ENCODE results near the gene ALK.

The ALK gene

DNA sequence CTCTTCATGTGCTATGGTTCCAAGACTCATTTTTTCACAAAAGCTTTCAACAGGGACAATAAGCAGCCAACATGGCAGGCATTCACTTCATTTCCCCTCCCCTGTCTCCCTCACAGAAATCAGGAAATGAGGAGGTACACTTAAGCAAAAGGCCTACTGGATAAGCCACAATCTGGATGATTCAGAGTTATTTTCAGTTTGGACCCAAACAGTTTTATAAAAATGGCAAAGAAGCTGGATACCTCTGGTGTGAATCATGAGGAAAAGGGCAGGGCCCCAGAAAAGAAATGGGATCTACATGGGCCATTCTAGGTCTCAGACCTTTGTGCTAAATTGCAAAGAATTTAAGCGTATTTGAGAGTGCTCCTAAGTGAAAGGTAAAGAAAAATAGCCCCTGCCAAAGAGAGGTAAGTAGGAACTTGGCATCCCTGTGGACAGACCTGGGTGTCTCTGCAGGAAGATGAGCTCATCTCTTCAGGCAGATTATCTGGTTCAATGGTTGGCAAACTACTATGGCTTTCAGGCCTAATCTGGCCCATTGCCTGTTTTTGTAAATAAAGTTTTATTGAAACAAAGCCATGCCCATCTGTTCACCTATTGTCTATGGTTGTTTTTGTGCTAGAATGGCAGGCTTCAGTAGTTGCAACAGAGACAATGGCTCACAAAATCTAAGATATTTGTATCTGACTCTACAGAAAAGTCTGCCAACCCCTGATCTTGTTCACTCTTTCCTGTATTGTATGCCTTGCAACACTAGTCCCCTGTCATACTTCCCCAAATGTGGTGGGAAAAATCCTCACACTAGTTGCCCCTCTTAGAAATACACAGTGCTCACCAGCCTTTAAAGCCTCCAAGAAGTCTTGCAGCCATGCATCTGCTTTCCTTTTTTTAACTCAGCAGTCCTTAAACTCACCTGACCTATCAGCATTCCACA lies 315.0 kb downstream of the ALK start:
- no peak overlapping the region for H3K4me3 ChIP-seq (ENCODE audit: low read depth, low read length)
- DNase-seq (ENCODE audit: low read depth) = no peak
- TF ChIP-seq, protein P1, sequence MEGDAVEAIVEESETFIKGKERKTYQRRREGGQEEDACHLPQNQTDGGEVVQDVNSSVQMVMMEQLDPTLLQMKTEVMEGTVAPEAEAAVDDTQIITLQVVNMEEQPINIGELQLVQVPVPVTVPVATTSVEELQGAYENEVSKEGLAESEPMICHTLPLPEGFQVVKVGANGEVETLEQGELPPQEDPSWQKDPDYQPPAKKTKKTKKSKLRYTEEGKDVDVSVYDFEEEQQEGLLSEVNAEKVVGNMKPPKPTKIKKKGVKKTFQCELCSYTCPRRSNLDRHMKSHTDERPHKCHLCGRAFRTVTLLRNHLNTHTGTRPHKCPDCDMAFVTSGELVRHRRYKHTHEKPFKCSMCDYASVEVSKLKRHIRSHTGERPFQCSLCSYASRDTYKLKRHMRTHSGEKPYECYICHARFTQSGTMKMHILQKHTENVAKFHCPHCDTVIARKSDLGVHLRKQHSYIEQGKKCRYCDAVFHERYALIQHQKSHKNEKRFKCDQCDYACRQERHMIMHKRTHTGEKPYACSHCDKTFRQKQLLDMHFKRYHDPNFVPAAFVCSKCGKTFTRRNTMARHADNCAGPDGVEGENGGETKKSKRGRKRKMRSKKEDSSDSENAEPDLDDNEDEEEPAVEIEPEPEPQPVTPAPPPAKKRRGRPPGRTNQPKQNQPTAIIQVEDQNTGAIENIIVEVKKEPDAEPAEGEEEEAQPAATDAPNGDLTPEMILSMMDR (IDR thresholded peaks at IDR 0.05; ENCODE audit: control insufficient read depth, extremely low read depth, insufficient read depth) = no peak

DNA sequence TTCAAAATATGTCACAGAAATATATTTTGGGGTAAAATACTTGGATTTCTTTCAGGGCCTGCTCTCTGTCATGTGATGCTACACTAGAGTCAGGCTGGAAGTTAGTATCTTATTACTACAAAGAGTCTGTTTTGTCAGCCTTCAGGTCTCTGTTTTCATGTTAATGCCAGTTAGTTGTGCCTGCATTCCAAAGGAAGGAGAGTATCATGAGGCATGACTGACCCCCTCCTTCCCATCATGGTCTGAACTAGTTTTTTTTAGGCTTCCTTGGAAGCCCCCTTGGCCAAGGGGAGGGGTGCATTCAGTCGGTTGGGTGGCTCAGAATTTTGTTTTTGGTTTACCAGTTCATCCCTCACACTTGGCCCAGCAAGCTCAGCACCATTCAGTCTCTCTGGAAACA lies 318.0 kb downstream of the ALK start:
- DNase-seq (ENCODE audit: low read depth) = no peak
- no peak overlapping the region for H3K4me3 ChIP-seq (ENCODE audit: low read depth, low read length)
- TF ChIP-seq, protein P1 (IDR thresholded peaks at IDR 0.05; ENCODE audit: control insufficient read depth, extremely low read depth, insufficient read depth) = no peak

DNA sequence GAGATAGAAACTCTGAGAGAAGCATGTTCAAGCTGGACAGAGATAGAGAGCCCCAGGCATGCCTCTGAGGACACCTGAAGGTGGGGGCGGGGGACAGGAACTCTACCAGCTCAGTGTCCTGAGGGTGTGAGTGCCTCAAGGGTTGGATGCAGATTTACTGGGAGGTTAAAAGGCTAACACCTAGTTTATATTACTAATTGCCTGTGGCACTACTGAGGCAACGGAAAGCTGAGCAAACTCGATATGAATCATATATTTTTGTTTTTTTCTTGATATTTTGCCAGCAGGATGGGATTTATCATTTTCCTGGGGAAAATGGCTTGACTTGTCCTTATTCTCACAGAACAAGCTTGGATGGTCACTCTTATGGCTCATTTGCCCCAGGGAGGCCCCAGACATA lies 319.5 kb downstream of the ALK start:
- H3K4me3 ChIP-seq (ENCODE audit: low read depth, low read length) = no peak overlapping the region
- no peak for DNase-seq (ENCODE audit: low read depth)
- TF ChIP-seq, protein P1 (IDR thresholded peaks at IDR 0.05; ENCODE audit: control insufficient read depth, extremely low read depth, insufficient read depth) = no peak

DNA sequence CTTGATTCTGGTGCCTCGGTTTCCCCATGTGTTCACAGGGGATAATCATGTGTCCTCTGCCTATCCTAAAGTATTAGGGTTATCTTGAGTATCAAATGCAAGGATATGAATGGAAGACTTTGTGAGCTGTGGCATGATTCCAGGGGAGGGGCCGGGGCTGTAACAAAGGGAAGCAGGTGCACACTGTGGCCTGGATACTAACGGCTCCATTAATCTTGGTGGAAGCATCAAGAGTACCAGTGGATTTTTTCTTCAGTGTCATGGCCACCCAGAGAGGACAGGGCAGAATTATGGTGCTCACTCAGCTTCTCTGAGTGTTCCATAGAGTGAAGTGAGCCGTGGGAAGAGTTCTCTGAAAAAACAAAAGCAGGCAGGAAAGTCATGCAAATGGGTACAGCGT lies 320.1 kb downstream of the ALK start:
- no peak overlapping the region for H3K4me3 ChIP-seq (ENCODE audit: low read depth, low read length)
- TF ChIP-seq, protein P1 (IDR thresholded peaks at IDR 0.05; ENCODE audit: control insufficient read depth, extremely low read depth, insufficient read depth) = no peak
- DNase-seq (ENCODE audit: low read depth) = no peak

DNA sequence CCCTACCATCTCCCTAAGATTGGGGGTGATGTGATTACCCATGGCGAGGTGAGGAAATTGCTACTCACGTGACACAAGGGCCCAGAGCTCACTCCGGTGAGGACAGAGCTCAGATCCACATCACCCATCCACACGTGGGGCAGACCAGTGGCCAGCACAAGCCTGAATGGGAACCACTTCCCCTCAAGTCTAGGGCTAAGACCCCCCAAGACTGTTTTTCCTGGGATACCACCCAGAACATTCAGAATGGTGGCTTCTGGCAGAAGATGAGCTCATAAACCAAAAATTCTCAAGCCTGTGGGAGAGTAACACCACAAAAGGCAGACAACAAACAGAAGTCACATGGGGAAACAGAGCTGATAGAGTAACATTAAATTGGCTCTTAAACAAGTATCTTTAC lies 321.4 kb downstream of the ALK start:
- H3K4me3 ChIP-seq (ENCODE audit: low read depth, low read length) = no peak overlapping the region
- DNase-seq (ENCODE audit: low read depth) = no peak
- TF ChIP-seq, protein P1 (IDR thresholded peaks at IDR 0.05; ENCODE audit: control insufficient read depth, extremely low read depth, insufficient read depth) = no peak

DNA sequence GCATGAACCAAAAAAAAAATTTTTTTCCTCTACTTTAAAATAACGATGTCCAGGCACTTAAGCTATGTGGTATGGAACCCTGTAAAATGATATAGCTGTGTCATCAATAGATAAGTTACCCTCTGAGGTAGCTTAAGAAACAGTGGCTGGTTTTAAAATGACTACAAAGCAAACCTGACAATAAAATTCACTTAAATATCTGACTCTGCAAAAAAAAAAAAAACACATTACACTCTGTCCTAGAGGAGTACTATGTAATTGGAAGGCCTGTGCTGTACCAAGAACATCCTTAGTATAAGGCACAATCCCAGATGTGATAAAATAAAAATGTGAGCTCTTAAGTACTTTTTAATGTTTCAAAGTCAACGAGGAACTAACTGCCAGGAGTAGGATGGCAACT lies 322.4 kb downstream of the ALK start:
- no peak for DNase-seq (ENCODE audit: low read depth)
- no peak overlapping the region for H3K4me3 ChIP-seq (ENCODE audit: low read depth, low read length)
- TF ChIP-seq, protein P1 (IDR thresholded peaks at IDR 0.05; ENCODE audit: control insufficient read depth, extremely low read depth, insufficient read depth) = no peak

DNA sequence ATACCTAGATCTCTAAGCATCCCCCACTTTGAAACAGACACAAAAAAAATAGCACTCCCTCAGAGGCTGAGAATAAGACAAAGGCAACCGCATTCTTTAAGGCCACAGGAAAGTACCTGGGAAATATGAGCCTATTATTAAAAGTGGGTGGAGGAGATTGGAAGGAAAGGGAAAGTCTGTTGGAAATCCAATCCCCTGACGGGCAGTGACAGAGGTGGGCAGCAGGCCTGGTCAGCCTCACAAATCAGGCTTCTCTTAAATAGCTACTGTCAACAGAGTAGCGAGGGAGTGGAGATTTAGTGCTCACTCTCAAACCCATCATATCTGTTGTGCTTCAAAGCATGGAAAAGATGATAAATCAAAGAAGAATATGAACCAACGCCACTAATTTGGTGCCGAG lies 324.4 kb downstream of the ALK start:
- no peak for DNase-seq (ENCODE audit: low read depth)
- H3K4me3 ChIP-seq (ENCODE audit: low read depth, low read length) = no peak overlapping the region
- TF ChIP-seq, protein P1 (IDR thresholded peaks at IDR 0.05; ENCODE audit: control insufficient read depth, extremely low read depth, insufficient read depth) = no peak
